IPS-11a (cell line): ENCODE data around the gene TCEANC2.
"Not testable (repeated sequence)": the region's sequence is repeated elsewhere in the genome, so short reads cannot be mapped to it uniquely, and the experiment has no call there.

Experiments
- H3K4me3 ChIP-seq: one replicate; pipeline ENCODE4 v1.5.1; 2013; ENCODE audit warnings: low read depth, low read length, control low read depth

TCEANC2 gene

GRCh38 chr1:54084794-54085193, 31.4 kb downstream of the TCEANC2 start:
- no peak overlapping the region for H3K4me3 ChIP-seq

- no peak overlapping the region for H3K4me3 ChIP-seq
Observed at GRCh38 chr1:54086754-54087153, 33.3 kb downstream of the TCEANC2 start.

DNA sequence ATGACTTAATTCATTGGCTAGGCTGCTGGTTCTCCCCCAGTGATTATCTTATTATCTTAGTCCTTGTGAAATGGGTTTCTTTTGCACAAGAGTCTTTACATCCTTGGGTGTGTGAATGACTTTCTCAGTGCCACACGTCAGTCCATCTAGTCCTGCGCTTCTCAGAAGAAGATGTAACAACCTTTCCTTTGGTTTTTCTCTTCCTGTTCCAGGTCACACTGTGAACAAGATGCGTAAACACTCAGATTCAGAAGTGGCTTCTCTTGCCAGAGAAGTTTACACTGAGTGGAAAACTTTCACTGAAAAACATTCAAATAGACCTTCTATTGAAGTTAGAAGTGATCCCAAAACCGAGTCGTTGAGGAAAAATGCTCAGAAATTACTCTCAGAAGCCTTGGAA, 35.0 kb downstream of the TCEANC2 start:
- H3K4me3 ChIP-seq, result no peak overlapping the region

- no peak overlapping the region for H3K4me3 ChIP-seq
Observed at GRCh38 chr1:54091666-54092065, 38.3 kb downstream of the TCEANC2 start.

- H3K4me3 ChIP-seq, result no peak overlapping the region
Observed at GRCh38 chr1:54094001-54094729, 40.8 kb downstream of the TCEANC2 start.

DNA sequence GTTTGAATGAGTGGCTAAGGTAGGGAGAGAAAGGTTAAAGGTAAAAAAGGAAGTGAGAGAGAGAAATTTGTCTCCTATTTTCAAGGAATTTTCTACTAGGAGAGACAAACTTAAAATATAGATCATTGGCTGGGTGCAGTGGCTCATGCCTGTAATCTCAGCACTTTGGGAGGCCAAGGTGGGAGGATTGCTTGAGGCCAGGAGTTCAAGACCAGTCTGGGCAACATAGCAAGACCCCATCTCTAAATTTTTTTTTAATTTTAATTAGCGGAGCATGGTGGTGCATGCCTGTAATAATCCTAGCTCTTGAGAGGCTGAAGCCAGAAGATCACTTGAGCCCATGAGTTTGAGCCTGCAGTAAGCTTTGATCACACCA, 41.3 kb downstream of the TCEANC2 start:
- not testable (repeated sequence) for H3K4me3 ChIP-seq

- H3K4me3 ChIP-seq, result no peak overlapping the region
Observed at GRCh38 chr1:54095546-54096226, 42.3 kb downstream of the TCEANC2 start.

- H3K4me3 ChIP-seq, result no peak overlapping the region
Observed at GRCh38 chr1:54096227-54096876, 42.9 kb downstream of the TCEANC2 start.

GRCh38 chr1:54096877-54097240, 43.5 kb downstream of the TCEANC2 start:
- H3K4me3 ChIP-seq, result no peak overlapping the region

- H3K4me3 ChIP-seq, result no peak overlapping the region
Observed at GRCh38 chr1:54099061-54099610, 45.7 kb downstream of the TCEANC2 start.

DNA sequence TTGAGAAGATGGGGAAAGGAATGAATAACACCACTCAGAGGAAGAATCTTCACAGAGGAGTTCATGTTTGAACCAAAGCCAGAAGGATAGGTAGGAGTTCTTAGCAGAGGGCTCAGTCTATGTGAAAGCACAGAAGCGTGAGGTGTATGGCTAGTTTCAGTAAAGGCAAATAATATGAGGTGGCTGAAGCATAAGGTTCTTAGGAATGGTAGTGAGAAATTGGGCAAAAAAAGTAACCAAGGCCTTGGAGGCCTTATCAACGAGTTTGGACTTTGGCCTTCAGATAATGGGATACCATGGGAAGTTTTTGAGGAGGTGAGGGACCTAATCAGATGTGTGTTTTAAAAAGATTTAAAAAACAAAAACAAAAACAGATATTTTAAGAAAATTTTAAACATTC, 47.1 kb downstream of the TCEANC2 start:
- H3K4me3 ChIP-seq, result no peak overlapping the region

DNA sequence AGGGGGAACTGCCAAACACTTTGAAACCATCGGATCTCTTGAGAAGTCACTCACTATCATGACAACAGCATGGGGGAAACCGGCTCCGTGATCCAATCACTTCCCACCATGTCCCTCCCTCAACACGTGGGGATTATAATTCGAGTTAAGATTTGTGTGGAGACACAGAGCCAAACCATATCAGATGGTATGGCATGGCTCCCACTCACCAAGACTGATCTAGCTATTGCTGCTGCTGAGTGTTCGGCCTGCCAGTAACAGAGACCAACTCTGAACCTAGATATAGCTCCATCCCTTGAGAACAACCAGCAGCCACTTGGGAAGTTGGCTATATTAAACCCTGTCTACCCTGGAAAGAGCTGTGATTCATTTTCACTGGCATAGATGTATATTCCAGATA, 50.0 kb downstream of the TCEANC2 start:
- H3K4me3 ChIP-seq, result no peak overlapping the region

- not testable (repeated sequence) for H3K4me3 ChIP-seq
Observed at GRCh38 chr1:54104613-54105012, 51.2 kb downstream of the TCEANC2 start.

GRCh38 chr1:54105080-54105479, 51.7 kb downstream of the TCEANC2 start:
- no peak overlapping the region for H3K4me3 ChIP-seq

DNA sequence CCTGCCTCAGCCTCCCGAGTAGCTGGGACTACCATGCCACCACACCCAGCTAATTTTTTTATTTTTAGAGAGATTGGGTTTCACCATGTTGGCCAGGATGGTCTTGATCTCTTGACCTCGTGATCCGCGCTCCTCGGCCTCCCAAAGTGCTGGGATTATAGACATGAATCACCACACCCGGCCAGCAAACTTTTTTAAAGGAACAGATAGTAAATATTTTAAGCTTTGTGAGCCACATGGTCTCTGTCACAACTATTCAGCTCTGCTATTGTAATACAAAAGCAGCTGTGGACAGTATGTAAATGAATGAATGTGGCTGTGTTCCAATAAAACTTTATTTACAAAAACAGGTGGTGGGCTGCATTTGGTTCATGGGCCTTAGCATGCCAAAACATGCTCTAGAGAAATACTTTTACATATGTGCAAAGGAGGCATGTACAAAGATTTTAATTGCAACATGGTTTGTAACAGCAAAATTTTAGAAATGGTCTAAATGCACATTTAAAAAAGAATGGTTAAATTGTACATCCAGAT, 52.4 kb downstream of the TCEANC2 start:
- no peak overlapping the region for H3K4me3 ChIP-seq

- no peak overlapping the region for H3K4me3 ChIP-seq
Observed at GRCh38 chr1:54107131-54107530, 53.7 kb downstream of the TCEANC2 start.

DNA sequence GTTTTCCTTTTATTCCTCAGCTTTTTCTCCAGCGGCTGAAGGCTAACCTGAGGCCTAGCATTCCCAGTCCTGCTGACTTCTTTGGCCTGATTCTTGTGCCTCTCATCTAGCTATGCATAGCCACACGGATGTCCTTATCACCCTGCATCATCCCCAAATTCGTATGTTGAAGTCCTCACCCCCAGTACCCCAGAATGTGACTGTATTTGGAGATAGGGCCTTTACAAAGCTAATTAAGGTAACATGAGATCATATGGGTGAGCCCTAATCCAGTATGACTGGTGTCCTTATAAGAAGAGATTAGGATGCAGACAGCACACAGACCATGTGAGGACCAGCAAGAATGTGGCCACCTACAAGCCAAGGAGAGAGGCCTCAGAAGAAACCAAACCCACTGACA, 54.7 kb downstream of the TCEANC2 start:
- no peak overlapping the region for H3K4me3 ChIP-seq

- H3K4me3 ChIP-seq, result no peak overlapping the region
Observed at GRCh38 chr1:54109129-54110090, 56.0 kb downstream of the TCEANC2 start.

DNA sequence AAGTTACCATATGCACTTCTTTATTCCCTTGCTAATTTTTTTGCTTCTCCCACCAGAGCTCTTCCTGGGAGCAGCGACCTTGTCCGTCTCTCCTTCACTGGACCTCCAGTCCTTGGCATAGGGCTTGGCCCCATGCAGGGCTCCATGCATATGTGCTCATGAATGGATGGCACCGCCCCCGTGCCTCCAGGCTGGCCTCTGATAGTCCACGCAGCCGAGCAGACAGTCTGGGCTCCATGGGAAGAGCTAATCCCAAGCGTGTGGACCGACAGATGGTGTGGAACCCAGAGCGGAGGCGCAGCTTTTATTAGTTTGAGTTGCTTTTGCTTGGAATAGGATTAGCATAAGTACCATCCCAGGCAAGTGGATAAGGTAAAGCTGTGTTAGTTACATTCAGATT, 57.6 kb downstream of the TCEANC2 start:
- H3K4me3 ChIP-seq, result no peak overlapping the region

DNA sequence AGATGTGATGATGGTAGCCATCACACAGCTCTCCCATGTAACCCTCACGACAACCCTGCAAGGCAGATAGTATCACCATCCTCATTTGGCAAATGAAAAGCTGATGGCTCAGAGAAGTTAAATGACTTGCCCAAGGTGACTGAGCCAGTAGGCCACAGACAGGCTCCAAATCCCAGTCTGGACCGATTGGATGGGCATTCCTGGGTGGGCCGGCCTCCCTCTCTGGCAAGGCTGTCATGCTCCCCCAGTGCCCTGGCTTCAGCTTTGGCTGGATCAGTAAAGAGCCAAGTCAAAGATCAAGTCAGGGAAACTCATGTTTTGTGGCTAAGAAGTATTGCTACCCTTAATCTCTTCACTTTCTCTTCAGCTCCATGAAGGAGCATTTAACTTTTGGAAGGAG, 58.2 kb downstream of the TCEANC2 start:
- H3K4me3 ChIP-seq, result no peak overlapping the region

- H3K4me3 ChIP-seq, result no peak overlapping the region
Observed at GRCh38 chr1:54112027-54112426, 58.6 kb downstream of the TCEANC2 start.
